Jurkat, Clone E6-1 (cell line): ENCODE data around the gene ZNF134. TPM values are rescaled to one million over a fixed set of nuclear protein-coding genes. Genes with fewer than 3 reads are reported as not detected.
A peak's percentile ranks its signal among the peaks of the same experiment; 100 is the strongest.

Experiments used
- DNase-seq: peaks from one replicate; pipeline ENCODE4 v3.0.0-alpha.2; 2011; ENCODE audit warnings: low read depth, low spot score
- H3K4me3 ChIP-seq: 2 replicates; pipeline ENCODE4 v1.5.1; 2011; ENCODE audit warnings: mild to moderate bottlenecking, low read length, control low read depth, moderate library complexity
- polyA plus RNA-seq: library from polyadenylated mRNA; unstranded; fragments of >200 nt; gene quantifications from one replicate; pipeline ENCODE4 v1.2.1, GENCODE V29; 2012; ENCODE audit warnings: missing spikeins; ENCODE audit not compliant: insufficient read length, insufficient read depth

Gene ZNF134
- polyA plus RNA-seq, result 12.9 TPM

DNA sequence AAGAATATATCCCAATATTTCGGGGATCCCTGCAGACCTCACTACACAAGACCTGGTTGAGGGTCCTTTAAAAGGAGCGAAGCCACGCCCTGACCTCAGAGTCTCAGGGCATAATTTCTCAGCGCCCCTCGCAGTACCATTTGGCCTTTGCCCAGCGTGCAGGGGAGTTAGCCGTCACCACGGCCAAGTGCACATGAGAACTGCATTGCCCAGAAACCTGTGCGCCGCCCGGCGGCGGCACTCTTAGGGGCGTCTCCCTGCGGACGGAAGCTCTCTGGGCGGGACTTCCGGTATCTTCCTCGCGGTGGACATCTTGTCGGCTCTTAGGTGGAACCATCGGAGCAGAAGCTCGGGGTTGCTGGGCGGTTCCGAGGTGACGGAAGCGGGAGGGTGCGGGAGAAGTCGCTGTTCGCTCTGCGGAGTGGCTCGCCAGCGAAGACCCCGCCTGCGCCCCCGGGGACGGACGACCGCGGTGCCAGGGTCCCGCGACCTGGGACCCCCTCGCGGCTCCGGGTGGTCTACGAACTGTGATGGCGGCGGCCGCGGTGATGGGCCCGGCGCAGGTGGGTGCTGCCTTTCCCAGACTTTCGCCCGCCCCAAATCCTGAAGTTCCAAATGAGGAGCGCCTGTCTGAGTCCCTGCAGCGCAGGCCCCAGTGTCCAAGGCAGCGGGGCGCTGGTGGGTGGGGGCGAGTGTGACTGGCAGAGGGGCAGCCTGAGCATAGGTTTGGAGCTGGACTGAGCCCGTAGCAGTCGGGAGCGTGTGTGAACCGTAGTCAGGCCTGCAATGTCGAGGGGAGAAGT lies at the start of gene ZNF134:
ZNF134 (plus strand) TSS at position 302 of the 803 bp plus-strand sequence. CDS start 5,227 bp downstream, outside the sequence.
- H3K4me3 ChIP-seq, result peak within 1 kb of the TSS; percentile 86
- peak; percentile 91 for DNase-seq

DNA sequence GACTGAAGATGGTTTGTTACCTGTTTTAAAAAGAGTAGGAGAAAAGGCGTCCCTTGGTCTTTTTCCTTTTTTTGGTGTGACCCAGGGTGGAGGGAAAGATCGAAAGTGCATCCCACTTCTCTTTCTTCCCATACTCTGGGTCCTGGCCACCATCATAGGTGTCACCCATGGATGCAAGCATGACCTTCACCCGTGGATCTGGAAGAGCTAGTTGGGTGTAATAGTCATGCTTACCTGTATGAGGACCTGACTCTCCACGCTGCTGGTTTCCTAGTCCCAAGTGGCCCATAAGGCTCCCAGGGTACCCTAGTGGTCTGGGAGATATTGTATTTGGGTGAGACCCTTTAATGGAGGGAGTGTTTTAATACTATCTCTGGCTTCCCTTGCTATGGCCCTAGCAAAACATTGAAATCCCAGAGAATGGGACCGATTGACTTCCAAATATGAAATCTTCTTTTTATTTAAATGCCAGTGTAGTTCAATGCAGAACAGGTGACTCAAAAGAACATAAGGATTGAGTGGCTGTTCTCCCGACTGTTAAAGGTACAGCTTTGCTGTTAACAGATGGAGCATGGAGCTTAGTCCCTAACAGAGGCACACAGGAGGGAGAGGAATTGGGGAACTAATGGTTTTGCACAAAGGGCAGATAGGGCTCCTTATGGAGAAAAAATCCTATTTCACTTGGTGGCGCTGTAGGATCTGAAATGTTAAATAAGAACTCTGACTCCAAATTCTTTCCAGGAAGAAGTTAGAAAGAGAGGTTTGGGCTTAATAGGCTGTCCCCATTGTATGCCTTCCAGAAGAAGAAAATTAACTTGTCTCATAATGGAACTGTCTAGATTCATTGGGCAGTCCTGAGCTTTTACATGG lies 47.4 kb upstream of the ZNF134 start:
- DNase-seq, result peak; percentile 54
- no peak overlapping the region for H3K4me3 ChIP-seq

DNA sequence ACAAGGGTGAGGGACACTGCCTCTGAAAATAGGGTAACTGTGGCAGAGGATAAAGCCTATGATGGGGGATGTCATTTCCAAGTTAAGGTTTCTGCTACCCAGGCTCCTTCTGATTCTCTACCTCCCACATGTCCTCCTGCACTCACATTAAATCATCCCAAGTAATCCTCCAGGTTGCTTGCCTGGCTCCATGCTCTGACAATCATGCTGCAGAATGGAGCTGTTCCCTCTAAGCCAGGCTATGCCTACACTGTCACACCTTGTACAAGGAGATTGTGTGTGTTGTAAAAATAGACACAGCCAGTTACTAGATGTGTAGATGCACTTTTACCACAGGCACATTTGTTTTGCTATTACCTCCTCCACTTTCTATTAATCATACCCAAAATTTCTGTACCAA lies 43.3 kb upstream of the ZNF134 start:
- DNase-seq, result no peak
- H3K4me3 ChIP-seq, result no peak overlapping the region

DNA sequence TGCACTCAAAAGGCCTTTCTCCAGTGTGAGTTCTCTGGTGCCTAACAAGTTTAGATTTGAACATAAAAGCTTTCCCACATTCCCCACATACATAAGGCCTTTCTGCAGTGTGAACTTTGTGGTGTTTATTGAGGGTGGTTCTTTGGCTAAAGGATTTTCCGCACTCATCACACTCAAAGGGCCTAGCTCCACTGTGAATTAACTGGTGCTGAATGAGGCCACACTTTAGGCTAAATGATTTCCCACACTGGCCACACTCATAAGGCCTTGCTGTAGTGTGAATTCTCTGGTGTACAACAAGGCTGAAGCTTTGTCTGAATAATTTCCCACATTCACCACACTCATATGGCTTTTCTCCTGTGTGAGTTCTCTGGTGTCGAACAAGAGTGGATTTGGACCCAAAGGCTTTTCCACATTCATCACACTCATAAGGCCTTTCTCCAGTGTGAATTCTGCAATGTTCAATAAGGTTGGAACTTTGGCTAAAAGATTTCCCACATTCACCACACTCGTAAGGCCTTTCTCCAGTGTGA lies 41.6 kb upstream of the ZNF134 start:
- H3K4me3 ChIP-seq, result no peak overlapping the region
- DNase-seq, result no peak

DNA sequence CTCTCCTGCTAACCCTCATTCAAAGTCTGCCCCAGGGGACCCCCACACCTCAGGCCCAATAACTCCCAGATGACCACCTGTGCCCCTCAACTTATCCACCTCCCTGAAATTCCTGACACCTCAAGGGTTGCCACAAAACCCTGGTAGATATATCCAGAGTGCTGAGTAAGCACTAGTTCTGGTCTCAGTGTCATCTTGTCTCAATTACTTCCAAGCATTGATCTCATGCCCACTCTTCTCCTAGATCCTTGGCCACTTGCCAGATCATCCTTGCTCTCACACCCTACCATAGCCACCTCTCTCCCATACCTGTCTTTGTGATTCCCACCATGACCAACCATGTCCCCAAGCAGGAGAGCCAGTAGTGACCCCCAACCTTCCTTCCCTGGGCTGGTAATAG lies 37.4 kb upstream of the ZNF134 start:
- DNase-seq, result no peak
- H3K4me3 ChIP-seq, result no peak overlapping the region

DNA sequence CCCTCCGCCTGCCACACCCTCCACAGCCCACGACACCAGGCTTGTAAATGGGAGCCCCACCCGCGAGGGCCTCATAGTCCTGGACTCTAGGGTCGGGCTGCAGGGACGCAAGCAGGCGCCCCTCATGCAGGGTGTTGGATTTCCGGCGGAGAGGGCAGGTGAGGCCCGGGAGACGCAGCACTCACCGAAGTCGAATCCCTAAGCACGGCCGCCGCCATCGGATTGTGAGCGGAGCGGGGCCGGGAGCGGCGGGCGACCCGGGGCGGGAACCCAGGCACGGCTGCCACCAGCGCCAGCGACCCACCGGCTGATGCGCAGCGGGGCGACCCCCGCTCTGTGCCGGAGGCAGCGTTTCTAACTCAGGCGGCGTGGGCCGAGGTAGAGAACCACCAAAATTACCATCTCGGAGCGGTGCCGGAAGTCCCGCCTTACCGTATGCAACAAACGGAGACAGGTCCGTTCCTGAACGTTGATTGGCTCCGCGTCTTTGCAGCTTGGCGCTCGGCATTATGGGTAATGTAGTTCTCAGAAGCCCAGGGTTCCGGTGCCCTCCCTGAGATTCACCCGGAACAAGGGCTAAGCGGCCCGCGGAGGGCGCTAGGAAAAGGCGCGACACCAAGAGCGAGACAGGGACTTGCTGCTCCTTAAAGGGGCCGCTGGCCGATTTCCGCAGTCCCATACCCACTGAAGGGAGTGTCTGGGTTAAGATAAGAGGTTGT lies 35.4 kb upstream of the ZNF134 start, which contains the start of gene ZNF416:
ZNF416 (minus strand) TSS at position 425 of the 719 bp plus-strand sequence; CDS start at position 218, 207 bp downstream.
- H3K4me3 ChIP-seq, result peak within 1 kb of the TSS; percentile 77
- DNase-seq, result peak; percentile 99

DNA sequence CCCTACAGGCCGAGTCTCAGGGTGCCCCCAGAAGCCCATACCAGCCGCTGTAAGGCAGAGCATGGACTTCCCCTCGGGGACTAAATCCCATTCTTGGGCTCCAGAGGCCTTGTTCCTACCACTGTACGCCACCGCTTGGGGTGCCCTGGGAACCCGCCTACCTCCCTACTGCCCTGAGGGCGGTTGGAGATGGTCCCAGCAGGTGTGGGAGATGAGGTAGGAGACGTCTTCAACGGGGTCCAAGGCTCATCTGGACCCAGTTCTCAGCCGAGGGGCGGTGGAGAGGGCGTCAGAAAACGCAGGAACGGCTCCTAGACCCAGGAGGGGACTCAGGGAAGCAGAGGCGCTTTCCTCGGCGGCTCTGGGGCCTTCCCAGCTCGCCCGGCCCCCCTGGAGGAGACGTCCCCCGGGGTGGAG lies 30.9 kb upstream of the ZNF134 start:
- no peak overlapping the region for H3K4me3 ChIP-seq
- no peak for DNase-seq

DNA sequence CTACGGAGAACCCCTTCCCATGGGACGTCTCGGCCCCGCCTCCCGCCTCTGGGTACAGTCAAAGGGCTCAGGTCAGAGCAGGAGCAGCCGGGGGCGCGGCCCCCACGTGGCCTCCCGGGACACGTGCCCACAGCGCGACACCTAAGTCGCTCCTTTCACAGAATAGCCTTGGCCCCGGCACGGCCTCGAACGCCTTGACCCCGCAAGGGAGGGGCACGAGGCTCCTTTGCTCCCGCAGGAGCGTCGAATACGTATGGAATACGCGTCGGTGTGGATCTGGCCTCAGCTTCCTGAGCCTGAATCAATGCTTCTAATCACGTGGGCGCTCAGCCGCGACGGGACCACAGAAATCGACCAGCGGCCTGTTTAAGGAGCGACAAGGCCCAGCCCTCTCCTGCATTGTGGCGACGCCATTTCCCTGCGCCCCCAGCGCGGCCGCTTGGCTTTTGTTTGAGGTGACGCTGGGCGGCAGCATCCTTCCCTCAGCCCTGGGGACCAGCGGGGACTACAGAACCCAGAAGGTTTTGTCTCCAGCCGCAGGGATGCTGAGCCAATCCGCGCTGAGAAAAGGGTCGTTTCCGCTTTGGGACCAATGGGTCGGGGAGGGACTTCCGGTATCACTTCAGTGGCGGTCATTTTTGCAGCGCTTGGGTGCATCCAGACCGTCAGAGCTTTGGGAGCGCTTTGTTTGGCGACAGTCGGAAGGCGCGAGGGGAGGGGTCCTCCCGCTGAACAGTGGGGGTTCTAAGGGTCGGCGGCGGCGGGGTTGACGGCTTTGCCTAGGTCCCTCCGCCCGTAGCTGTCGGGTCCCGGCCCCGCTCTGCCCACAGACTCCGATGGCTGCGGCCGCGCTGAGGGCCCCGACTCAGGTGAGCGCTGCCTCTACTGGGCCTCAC lies 30.3 kb upstream of the ZNF134 start, which contains the start of gene ZIK1:
ZIK1 (plus strand) TSS at position 625 of the 896 bp plus-strand sequence; CDS start at position 837, 212 bp downstream.
- H3K4me3 ChIP-seq, result no peak within 1 kb of the TSS
- no peak for DNase-seq

DNA sequence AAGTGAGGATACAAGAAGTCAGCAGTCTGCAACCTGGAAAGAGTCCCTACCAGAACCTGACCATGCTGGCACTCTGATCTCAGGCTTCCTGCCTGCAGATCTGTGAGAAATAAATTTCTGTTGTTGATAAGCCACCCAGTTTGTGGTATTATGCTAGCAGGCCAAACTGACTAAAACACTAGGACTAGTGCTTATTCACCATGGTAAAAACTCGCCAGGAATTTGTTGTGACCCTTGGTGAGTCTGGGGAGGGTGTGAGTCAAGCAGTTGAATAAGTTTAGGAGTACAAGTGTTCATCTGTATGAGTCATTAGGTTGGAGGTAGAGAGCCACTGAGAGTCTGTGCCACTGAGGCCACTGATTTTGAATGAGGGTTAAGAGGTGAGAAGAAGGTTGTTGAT lies 26.5 kb upstream of the ZNF134 start:
- no peak overlapping the region for H3K4me3 ChIP-seq
- no peak for DNase-seq

DNA sequence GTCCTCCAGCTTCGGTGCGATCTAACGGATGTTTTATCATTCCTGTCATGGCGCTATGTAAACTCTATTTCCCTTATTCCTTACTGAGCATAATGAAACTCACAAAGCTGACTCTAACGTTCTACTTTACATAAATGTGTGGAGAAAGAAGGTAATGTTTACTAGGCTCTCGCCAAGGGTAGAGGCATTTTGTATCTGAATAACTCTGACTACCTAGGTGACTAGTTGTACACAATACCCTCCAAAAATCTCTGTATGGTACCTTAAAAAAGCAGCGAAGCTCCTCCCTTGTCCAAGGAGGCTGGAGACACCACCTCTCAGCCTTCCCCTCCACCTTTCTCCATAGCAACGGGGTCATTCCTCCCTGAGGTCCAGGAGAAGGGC lies 14.7 kb upstream of the ZNF134 start:
- no peak for DNase-seq
- H3K4me3 ChIP-seq, result peak overlapping the region; percentile 78

DNA sequence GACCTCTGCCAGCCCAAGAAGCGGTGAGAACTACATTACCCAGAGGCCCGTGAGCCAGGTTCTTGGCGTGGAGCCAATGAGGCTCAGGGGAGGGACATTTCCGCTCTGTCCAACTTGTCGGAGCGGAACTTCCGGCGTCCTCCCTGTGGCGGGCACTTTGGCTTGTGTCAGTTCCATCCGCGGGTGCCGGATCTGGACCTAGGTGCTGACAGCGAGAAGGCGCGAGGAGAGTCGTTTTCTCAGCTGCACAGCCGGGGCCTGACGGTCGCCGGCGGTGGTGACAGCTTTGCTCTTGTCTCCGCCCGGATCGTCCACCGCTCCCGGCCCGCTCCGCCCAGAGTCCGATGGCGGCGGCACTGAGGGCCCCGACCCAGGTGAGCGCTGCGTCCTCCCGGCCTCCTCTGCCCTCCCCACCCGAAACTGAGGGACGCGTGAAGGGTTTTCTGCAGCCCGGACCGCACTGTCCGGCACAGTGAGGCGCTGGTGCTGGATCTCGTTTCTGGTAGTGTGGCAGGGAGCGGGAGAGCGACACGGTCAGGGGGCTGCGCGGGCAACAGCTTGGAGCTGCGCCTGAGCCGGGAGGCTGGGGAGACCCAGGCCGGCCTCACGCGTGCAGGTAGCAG lies 14.2 kb upstream of the ZNF134 start, which contains the start of gene ZNF530:
ZNF530 (plus strand) TSS at position 125 of the 623 bp plus-strand sequence. CDS start 4,461 bp downstream, outside the sequence.
- peak; percentile 90 for DNase-seq
- H3K4me3 ChIP-seq, result peak within 1 kb of the TSS; percentile 78

DNA sequence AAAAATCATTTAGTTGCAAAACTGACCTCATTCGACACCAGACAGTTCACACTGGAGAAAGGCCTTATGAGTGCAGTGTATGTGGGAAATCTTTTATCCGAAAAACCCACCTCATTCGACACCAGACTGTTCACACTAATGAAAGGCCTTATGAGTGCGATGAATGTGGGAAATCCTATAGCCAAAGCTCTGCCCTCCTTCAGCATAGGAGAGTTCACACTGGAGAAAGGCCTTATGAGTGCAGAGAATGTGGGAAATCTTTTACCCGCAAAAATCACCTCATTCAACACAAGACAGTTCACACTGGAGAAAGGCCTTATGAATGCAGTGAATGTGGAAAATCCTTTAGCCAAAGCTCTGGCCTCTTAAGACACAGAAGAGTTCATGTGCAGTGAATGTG lies 7.1 kb upstream of the ZNF134 start:
- no peak overlapping the region for H3K4me3 ChIP-seq
- DNase-seq, result no peak

DNA sequence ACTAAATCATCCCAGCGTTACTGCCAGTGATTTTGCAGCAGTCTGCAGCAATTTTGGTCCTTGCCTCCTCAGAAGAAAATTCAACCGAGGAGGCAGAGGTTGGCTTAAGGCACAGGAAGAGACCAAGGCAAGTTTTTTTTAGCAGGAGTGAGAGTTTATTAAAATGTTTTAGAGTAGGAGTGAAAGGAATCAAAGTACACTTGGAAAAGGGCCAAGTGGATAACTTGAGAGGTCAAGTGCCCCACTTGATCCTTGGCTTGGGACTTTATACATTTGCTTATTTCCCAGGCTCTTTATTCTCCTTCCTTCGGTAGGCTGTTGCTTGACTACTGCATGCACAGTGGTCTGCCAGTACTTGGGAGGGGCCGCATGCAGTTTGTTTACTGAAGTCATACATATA lies 2.9 kb upstream of the ZNF134 start:
- DNase-seq, result no peak
- H3K4me3 ChIP-seq, result no peak overlapping the region

DNA sequence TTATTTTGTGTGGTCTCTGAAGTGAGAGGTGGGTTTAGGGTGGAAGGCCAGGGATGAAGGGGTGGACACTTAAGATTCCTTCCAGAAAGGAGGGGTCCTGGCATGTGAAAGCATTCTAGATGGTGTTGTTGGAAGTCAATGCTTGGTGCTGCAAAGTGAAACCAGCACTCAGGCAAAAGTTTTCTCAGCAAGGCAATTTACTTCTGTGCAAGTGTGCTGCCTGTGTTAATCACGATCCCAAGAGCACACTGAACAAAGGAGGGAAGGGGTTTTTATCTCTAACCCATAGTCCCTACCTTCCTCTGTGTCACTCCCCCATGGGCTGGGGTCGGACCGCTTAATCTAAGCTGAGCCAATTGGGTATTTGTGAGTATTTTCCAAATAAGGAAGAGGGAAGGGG lies 1.3 kb downstream of the ZNF134 start:
- H3K4me3 ChIP-seq, result no peak overlapping the region
- DNase-seq, result no peak

DNA sequence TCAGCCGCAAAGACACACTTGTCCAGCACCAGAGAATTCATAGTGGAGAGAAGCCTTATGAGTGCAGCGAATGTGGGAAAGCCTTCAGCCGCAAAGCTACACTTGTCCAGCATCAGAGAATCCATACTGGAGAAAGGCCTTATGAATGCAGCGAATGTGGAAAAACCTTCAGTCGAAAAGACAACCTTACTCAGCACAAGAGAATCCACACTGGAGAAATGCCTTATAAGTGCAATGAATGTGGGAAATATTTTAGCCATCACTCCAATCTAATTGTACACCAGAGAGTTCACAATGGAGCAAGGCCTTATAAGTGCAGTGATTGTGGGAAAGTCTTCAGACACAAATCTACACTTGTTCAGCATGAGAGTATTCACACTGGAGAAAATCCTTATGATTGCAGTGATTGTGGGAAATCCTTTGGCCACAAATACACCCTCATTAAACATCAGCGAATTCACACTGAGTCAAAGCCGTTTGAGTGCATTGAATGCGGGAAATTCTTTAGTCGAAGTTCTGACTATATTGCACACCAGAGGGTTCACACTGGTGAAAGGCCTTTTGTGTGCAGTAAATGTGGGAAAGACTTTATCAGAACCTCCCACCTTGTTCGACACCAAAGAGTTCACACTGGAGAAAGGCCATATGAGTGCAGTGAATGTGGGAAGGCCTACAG lies 6.8 kb downstream of the ZNF134 start:
- no peak overlapping the region for H3K4me3 ChIP-seq
- no peak for DNase-seq

DNA sequence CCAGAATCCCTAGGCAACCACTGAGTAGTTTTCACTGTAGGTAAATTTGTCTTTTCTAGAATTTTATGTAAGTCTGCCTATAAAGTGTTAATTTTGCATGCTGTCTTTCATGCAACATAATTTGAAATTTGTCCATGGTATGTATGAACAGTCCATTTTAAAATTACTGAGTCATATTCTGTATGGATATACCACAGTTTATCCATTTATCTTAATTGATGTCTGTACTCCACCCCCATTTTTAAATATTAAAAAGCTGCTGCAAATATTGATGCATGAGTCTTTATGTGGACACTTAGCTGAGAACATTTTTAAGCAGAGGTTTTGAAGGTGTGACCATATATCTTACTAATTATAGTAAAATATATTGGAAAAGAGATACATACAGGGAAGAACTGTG lies 9.0 kb downstream of the ZNF134 start:
- DNase-seq, result no peak
- H3K4me3 ChIP-seq, result no peak overlapping the region
